Endothelial cell of umbilical vein (primary cell): ENCODE data around the gene SETMAR. TPM values are rescaled to one million over a fixed set of nuclear protein-coding genes. Genes with fewer than 3 reads are reported as not detected.
A peak's percentile ranks its signal among the peaks of the same experiment; 100 is the strongest.

Source experiments
- Bru-seq: library from RNA; stranded (reverse); fragments of 400-500 nt; gene quantifications from one replicate; lab custom pipeline; 2021; lab: Mats Ljungman, UMichigan
- BruChase-seq, 2 experiments: library from RNA; stranded (reverse); fragments of 400-500 nt; gene quantifications; one replicate each; lab custom pipeline; 2021; lab: Mats Ljungman, UMichigan
- BruUV-seq: library from RNA; stranded (reverse); fragments of 400-500 nt; replicated peaks from 2 replicates; lab custom pipeline; 2021; lab: Mats Ljungman, UMichigan
- CTCF ChIA-PET: fragments of 300-600, 350-600 bp; sonication (Branson Sonifier 250); formaldehyde crosslinking; loops from one replicate; lab custom pipeline; 2021; ENCODE audit warnings: antibody characterized with exemption, inconsistent platforms; lab: Charles Lee
- POLR2A ChIA-PET: fragments of 300-600, 350-600 bp; sonication (Branson Sonifier 250); formaldehyde crosslinking; loops from one replicate; lab custom pipeline; 2021; ENCODE audit warnings: antibody characterized with exemption, inconsistent platforms; lab: Charles Lee
- DNase-seq: peaks from one replicate; pipeline ENCODE4 v3.0.0-alpha.2; 2011; ENCODE audit warnings: low read depth, low spot score
- FAIRE-seq: peaks from 2 replicates; lab custom pipeline; 2011; peaks lifted over from hg19 to GRCh38; lab: Jason Lieb, UNC
- H2AFZ ChIP-seq: 2 replicates; pipeline ENCODE4 v1.6.0; 2012; ENCODE audit warnings: low read depth, low read length, control low read depth, inconsistent platforms
- H3K27ac ChIP-seq: 2 replicates; pipeline ENCODE4 v1.5.1; 2011; ENCODE audit warnings: low read depth, mild to moderate bottlenecking, control low read depth, low read length, moderate library complexity; ENCODE audit not compliant: insufficient read depth
- H3K27me3 ChIP-seq, 2 experiments: 2 replicates each; pipeline versions ENCODE4 v1.6.0 to v1.6.1; 2011; ENCODE audit warnings: low read length in 2 of 2, mixed read lengths in 1 of 2; ENCODE audit not compliant: control insufficient read depth in 2 of 2, insufficient read depth in 2 of 2
- H3K36me3 ChIP-seq, 2 experiments: 2 replicates in 1 of 2; 3 replicates in 1 of 2; pipeline ENCODE4 v1.5.1; 2011; ENCODE audit warnings: low read length in 2 of 2, mild to moderate bottlenecking in 1 of 2, moderate library complexity in 1 of 2; ENCODE audit not compliant: control insufficient read depth in 2 of 2, insufficient read depth in 2 of 2; ENCODE audit errors: extremely low read depth in 1 of 2
- H3K4me1 ChIP-seq: 3 replicates; pipeline ENCODE4 v1.5.1; 2011; ENCODE audit warnings: mild to moderate bottlenecking, low read length; ENCODE audit not compliant: control insufficient read depth, insufficient read depth; ENCODE audit errors: extremely low read depth
- H3K4me2 ChIP-seq: 2 replicates; pipeline ENCODE4 v1.6.1; 2011; ENCODE audit warnings: low read length, control low read depth, mixed read lengths; ENCODE audit not compliant: insufficient read depth
- H3K4me3 ChIP-seq, 3 experiments: fragments of 200-600 bp in 1 of 3; sonication (generic), shearing (Covaris generic) in 1 of 3; replicated peaks in 1 of 3; 2 replicates each; pipeline ENCODE4 v1.5.1; 2011 to 2016; ENCODE audit warnings: control low read depth in 3 of 3, low read length in 3 of 3, mild to moderate bottlenecking in 2 of 3, inconsistent platforms in 1 of 3, low read depth in 1 of 3, moderate library complexity in 1 of 3; ENCODE audit not compliant: insufficient read depth in 1 of 3
- H3K79me2 ChIP-seq: 2 replicates; pipeline ENCODE4 v1.6.0; 2012; ENCODE audit warnings: low read length, inconsistent platforms; ENCODE audit not compliant: control insufficient read depth, insufficient read depth
- H3K9ac ChIP-seq: replicated peaks from 2 replicates; pipeline ENCODE3; 2011; ENCODE audit warnings: low read length, control low read depth; ENCODE audit not compliant: insufficient read depth; ENCODE audit errors: extremely low read depth
- H3K9me1 ChIP-seq: replicated peaks from 3 replicates; pipeline ENCODE4 v1.6.0; 2011; ENCODE audit warnings: mild to moderate bottlenecking, low read length; ENCODE audit not compliant: control insufficient read depth, insufficient read depth; ENCODE audit errors: extremely low read depth
- H3K9me3 ChIP-seq: replicated peaks from 2 replicates; pipeline ENCODE4 v1.5.1; 2012; ENCODE audit warnings: low read length, inconsistent platforms; ENCODE audit not compliant: control insufficient read depth, insufficient read depth
- H4K20me1 ChIP-seq: replicated peaks from 2 replicates; pipeline ENCODE3; 2011; ENCODE audit warnings: mild to moderate bottlenecking, low read length; ENCODE audit not compliant: control insufficient read depth, insufficient read depth; ENCODE audit errors: extremely low read depth
- CTCF ChIP-seq, 2 donors: IDR thresholded peaks; 1 replicate in 1 of 2; 2 replicates in 1 of 2; pipeline ENCODE4 v1.5.1; 2011; ENCODE audit warnings: low read length in 2 of 2, mild to moderate bottlenecking in 2 of 2, moderate library complexity in 2 of 2, control low read depth in 1 of 2, inconsistent platforms in 1 of 2, low read depth in 1 of 2; ENCODE audit not compliant: insufficient read depth in 1 of 2; ENCODE audit errors: extremely low read depth in 1 of 2
- EZH2 ChIP-seq: IDR thresholded peaks from 2 replicates; pipeline ENCODE4 v1.6.1; 2012; ENCODE audit warnings: borderline replicate concordance, low read depth, mild to moderate bottlenecking, moderate library complexity, low read length, inconsistent platforms; ENCODE audit not compliant: severe bottlenecking
- FOS ChIP-seq: IDR thresholded peaks from 2 replicates; pipeline ENCODE4 v1.6.1; 2011; ENCODE audit warnings: mild to moderate bottlenecking, low read length, moderate library complexity, borderline replicate concordance; ENCODE audit not compliant: insufficient read depth
- GATA2 ChIP-seq: IDR thresholded peaks from 2 replicates; pipeline ENCODE4 v1.7.0; 2011; ENCODE audit warnings: low read depth, mild to moderate bottlenecking, moderate library complexity, mixed read lengths, low read length; ENCODE audit not compliant: insufficient read length, insufficient read depth
- JUN ChIP-seq: IDR thresholded peaks from 2 replicates; pipeline ENCODE4 v1.6.1; 2011; ENCODE audit warnings: borderline replicate concordance, low read depth; ENCODE audit not compliant: insufficient read length, insufficient read depth
- MYC ChIP-seq: IDR thresholded peaks from one replicate; pipeline ENCODE4 v1.6.1; 2011; ENCODE audit warnings: mild to moderate bottlenecking, low read depth, low read length
- POLR2A ChIP-seq: IDR thresholded peaks from 2 replicates; pipeline ENCODE4 v1.6.1; 2012; ENCODE audit warnings: low read depth, mild to moderate bottlenecking, control low read depth, low read length
- POLR2AphosphoS5 ChIP-seq: IDR thresholded peaks from 2 replicates; pipeline ENCODE4 v1.6.1; 2012; ENCODE audit warnings: low read depth, mild to moderate bottlenecking, control low read depth, low read length, moderate library complexity; ENCODE audit not compliant: insufficient read depth
- dilution Hi-C: fragments of 300-500 bp; cut with MboI; formaldehyde crosslinking; loops from one replicate; pipeline ENCODE4 v1.15.0; 2019; ENCODE audit warnings: low sequenced_read_pairs; ENCODE audit not compliant: extremely low pct_ligation_motif_present
- intact Hi-C: fragments of 100-400 bp; cut with micrococcal nuclease; formaldehyde crosslinking; loops from one replicate; pipeline ENCODE4 v1.10.0; 2022
- long read RNA-seq: library from polyadenylated mRNA; stranded (forward); transcript quantifications from one replicate; pipeline ENCODE4 v2.0.0, GENCODE V29; 2021
- polyA minus RNA-seq, 3 experiments: library from RNA; depleted of rRNA, polyadenylated mRNA; stranded (reverse); fragments of >200 nt; gene quantifications; 1 replicate in 1 of 3; 2 replicates in 2 of 3; pipeline ENCODE4 v1.2.3, GENCODE V29; 2011
- polyA plus RNA-seq, 4 experiments: library from polyadenylated mRNA; depleted of rRNA in 3 of 4; stranded (reverse) in 3 of 4; unstranded in 1 of 4; fragments of >200 nt; gene quantifications; 2 replicates each; pipeline versions ENCODE4 v1.2.1 to v1.2.3, GENCODE V29; 2011 to 2012; ENCODE audit warnings: missing spikeins in 1 of 4
- total RNA-seq: library from RNA; stranded (reverse); gene quantifications from 2 replicates; pipeline ENCODE4 v1.2.3, GENCODE V29; 2021
- TF ChIP-seq, protein P1 (sequence below): IDR thresholded peaks from 2 replicates; pipeline ENCODE4 v1.6.1; 2011; ENCODE audit not compliant: insufficient read depth, insufficient read length

The SETMAR gene
- total RNA-seq (15.4 and 15.9 TPM in 2 replicates), polyA plus RNA-seq (9.6 and 11.6 TPM in 2 replicates), polyA minus RNA-seq (21.5 and 22.9 TPM in 2 replicates), Bru-seq, nascent RNA (percentile 83 among the genes with signal in this experiment), BruChase-seq, experiment 1, labeled RNA remaining after a 6-hour chase (percentile 51 among the genes with signal in this experiment), BruChase-seq, experiment 2, labeled RNA remaining after a 2-hour chase (percentile 66 among the genes with signal in this experiment)
- polyA plus RNA-seq (2011; cell fraction: cytosol; rRNA removed), result 13.3 and 14.9 TPM in 2 replicates
- 35.7 and 45.3 TPM in 2 replicates for polyA plus RNA-seq (2011; cell fraction: nucleus; rRNA removed)
- polyA plus RNA-seq (2012), result 13.1 and 14.2 TPM in 2 replicates
- polyA minus RNA-seq (2011; cell fraction: cytosol; rRNA and poly(A)+ RNA removed), result 6.1 TPM
- 27.7 and 33.6 TPM in 2 replicates for polyA minus RNA-seq (2011; cell fraction: nucleus; rRNA and poly(A)+ RNA removed)
- long read RNA-seq, transcript SETMAR-204 (3 exons, 1,359 nt), result major isoform, 9 of 26 reads
- long read RNA-seq, transcript SETMAR-201 (3 exons, 2,443 nt), result minor isoform, 6 of 26 reads
- long read RNA-seq, partial matches to known transcripts, result 1 of 26 reads
- long read RNA-seq, other reads (novel, unspliced or antisense), result 10 of 26 reads

- H3K9me3 ChIP-seq, result no peaks in the 10 kb centered on the region
- H3K27me3 ChIP-seq, result no peaks in the 10 kb centered on the region
- intact Hi-C loops, result loop anchor here (1.0 to 2.0 kb wide), 2 partner anchors 189 to 330 kb away; partner anchors contain the start of gene ITPR1
- H4K20me1 ChIP-seq, result no peaks in the 10 kb centered on the region
- H3K36me3 ChIP-seq, result no peaks in the 10 kb centered on the region
- TF ChIP-seq POLR2A (peak; percentile 82), MYC (no peak), FOS (no peak), CTCF (IDR thresholded peaks at IDR 0.05; ENCODE audit: extremely low read depth in 1 of 2, insufficient read depth in 1 of 2, low read depth in 1 of 2, low read length in 2 of 2) (no peak), POLR2AphosphoS5 (peak; percentile 85), JUN (no peak), GATA2 (no peak), EZH2 (no peak)
- TF ChIP-seq, protein P1, sequence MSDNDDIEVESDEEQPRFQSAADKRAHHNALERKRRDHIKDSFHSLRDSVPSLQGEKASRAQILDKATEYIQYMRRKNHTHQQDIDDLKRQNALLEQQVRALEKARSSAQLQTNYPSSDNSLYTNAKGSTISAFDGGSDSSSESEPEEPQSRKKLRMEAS, result peak; percentile 61
- peak; percentile 85 for DNase-seq
- H3K4me2 ChIP-seq, result peak within 1 kb of the TSS; percentile 77
- POLR2A ChIA-PET, result interaction anchor here (0.5 kb wide), 1 partner anchor 710 kb away, joined by 3 read pairs; no protein-coding TSS in a partner anchor
- CTCF ChIA-PET, result interaction anchor here (1.3 to 1.6 kb wide), 2 partner anchors 11 to 330 kb away, joined by 3 to 4 read pairs; no protein-coding TSS in a partner anchor
- H3K79me2 ChIP-seq, result peaks cover 6% of the 10 kb centered on the region
- peaks cover 9% of the 10 kb centered on the region for H3K4me1 ChIP-seq
- dilution Hi-C loops, result no loop called here
- peak within 1 kb of the TSS; percentile 76 for H3K9ac ChIP-seq
- peak; percentile 92 for FAIRE-seq
- peak within 1 kb of the TSS; percentile 90 for H2AFZ ChIP-seq
- H3K9me1 ChIP-seq, result no peaks in the 10 kb centered on the region
- TSS peak; percentile 57 for BruUV-seq
- H3K4me3 ChIP-seq, result peak within 1 kb of the TSS; percentile 57 to 74 (median 59)
- peak within 1 kb of the TSS; percentile 81 for H3K27ac ChIP-seq
These were observed at the start of gene SETMAR for GRCh38 chr3:4303187-4304123. Gene SETMAR, plus strand, starts transcription at chr3:4303369. Its CDS starts 2 bp downstream, at chr3:4303371.
